Gastroesophageal sphincter (tissue), 3 donors: ENCODE results near the gene CCNI.

Experiments used
- POLR2A ChIP-seq, 2 donors: fragments of 450-650 bp; IDR thresholded peaks; one replicate each; pipeline ENCODE4 v1.6.1; 2017; ENCODE audit warnings: antibody characterized with exemption in 2 of 2, mild to moderate bottlenecking in 2 of 2, moderate library complexity in 1 of 2
- POLR2AphosphoS5 ChIP-seq: sonication (generic); formaldehyde crosslinking; IDR thresholded peaks from one replicate; pipeline ENCODE4 v1.6.1; 2017; ENCODE audit warnings: antibody characterized with exemption
- TF ChIP-seq, protein P1 (sequence below), 4 experiments: fragments of 200-600 bp in 2 of 4; fragments of 450-650 bp in 2 of 4; sonication (generic) in 1 of 4; IDR thresholded peaks; one replicate each; pipeline ENCODE4 v1.5.1; 2017 to 2019; ENCODE audit warnings: antibody characterized with exemption in 4 of 4, mild to moderate bottlenecking in 2 of 4, moderate library complexity in 2 of 4

DNA sequence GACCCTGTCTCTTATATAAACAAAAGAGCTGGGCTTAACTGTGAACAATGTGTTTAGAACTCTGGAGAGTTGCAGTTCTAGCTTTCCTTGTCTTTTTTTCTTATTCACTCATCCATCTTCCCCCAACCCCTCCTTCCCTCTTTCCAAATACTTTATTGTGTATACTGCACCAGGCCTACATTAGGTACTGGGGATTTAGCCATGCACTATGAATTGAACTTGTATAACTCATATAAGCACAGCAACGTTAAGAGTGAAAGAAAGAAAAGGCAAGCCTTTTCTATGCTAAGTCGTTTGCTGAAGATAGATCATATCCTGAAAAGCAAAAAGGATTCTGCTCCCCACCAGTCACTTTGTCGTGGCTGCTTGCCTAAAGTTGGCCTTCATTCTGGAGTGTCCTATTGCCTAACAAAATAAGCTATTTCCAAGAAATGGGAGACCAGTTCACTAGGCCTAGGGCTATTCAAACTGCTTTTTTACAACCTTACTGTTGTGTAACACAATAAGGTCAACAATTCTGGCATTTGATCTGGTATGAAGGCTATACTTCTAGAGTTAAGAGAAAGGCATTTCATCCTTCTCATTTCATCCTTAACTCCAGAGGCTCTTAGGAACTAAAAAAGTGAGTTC, 32.2 kb downstream of the CCNI start:
- TF ChIP-seq POLR2A (IDR thresholded peaks at IDR 0.05), result no peak
- TF ChIP-seq, protein P1, sequence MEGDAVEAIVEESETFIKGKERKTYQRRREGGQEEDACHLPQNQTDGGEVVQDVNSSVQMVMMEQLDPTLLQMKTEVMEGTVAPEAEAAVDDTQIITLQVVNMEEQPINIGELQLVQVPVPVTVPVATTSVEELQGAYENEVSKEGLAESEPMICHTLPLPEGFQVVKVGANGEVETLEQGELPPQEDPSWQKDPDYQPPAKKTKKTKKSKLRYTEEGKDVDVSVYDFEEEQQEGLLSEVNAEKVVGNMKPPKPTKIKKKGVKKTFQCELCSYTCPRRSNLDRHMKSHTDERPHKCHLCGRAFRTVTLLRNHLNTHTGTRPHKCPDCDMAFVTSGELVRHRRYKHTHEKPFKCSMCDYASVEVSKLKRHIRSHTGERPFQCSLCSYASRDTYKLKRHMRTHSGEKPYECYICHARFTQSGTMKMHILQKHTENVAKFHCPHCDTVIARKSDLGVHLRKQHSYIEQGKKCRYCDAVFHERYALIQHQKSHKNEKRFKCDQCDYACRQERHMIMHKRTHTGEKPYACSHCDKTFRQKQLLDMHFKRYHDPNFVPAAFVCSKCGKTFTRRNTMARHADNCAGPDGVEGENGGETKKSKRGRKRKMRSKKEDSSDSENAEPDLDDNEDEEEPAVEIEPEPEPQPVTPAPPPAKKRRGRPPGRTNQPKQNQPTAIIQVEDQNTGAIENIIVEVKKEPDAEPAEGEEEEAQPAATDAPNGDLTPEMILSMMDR (IDR thresholded peaks at IDR 0.05), result no peak
- peak; percentile 48 for TF ChIP-seq POLR2AphosphoS5
